CD4-positive, alpha-beta T cell treated with Interleukin-6 for 4 hours (primary cell): ENCODE measurements around the gene SHROOM3.

Experiments
- DNase-seq: peaks from one replicate; pipeline ENCODE4 v3.0.0-alpha.2; 2020; ENCODE audit warnings: mixed read lengths

Gene SHROOM3

DNA sequence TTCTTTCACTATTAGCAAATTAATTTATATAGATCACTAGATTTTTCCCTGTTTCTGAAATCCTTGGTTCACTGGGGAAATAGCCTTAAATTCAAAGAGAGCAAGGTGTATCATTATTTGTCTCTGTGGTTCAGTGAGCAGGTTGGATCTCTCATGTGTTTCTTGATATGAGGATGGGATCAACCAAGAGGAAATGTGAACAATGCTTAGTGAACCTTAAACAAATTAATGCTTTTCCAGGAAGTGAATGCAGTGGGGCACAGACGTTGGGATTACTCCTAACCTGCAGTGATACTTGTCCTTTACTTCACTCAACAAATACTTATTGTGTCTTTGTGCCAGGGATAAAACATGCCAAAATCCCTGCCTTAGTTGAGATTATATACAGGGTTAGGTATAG lies 193.2 kb downstream of the SHROOM3 start:
- no peak for DNase-seq

DNA sequence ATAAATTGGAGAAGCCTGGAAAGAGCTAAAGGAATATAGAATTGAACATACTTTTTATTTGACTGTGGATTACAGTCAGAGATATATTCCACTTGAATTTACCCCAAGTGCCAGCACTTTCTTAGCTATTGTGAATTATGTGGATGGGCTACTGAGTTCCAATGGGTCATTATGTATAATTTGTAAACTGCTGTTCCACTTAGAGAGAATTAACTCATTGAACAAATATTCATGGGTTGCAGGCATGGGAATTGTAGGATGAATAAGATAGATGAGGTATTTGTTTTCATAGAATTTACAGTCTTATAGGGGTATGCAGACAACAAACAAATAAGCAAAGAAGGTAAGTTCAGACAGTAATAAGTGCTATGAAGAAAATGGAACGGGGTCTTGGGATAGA lies 195.7 kb downstream of the SHROOM3 start:
- DNase-seq = no peak

DNA sequence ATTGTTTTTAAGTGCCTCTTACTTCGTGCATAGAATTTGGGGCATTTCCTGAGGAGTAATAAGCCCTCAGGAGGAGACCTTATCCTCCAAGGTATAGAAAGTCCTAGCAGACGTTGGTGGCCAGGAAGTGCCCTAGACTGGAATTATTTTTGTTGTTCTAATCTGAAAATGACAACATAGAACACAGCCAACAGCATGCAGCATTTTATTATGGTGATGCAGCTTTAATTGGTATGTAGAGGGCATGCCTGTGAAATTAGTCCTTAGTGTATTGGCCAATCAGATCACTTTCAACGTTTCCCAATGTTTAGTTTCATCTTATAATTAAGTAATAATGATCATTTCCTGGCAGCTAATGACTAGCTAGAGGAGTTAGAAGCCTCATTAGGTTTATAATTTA lies 199.2 kb downstream of the SHROOM3 start:
- DNase-seq = no peak

DNA sequence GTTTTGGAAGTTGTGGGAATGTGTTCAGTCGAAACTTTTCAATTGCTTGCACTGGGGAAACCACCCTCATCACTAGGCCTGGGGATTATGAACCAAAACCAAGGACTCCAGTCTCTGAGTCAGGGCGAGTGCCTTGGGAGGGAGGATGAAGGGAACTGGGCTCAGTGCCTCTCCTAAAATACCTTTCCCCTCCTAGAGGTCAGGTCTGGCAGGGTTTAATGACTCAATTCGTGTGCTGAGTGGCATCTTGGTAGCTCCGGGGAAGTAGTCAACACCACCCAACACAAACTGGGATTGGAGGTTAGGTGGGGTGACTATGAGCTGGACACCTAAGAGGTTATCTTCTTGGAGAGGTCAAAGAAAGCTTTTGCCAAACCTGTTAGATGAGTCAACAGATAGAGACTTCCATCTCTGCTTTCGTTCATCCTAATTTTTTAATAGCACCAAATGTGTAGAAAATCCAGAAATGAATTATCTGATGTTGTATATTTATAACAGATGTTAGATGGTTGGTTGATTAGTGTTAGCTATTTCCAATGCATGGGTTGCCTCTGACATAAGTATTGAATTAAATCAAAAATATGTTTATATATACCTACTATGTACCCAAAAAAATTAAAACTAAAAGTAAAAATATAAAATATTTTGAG lies 202.8 kb downstream of the SHROOM3 start:
- no peak for DNase-seq

DNA sequence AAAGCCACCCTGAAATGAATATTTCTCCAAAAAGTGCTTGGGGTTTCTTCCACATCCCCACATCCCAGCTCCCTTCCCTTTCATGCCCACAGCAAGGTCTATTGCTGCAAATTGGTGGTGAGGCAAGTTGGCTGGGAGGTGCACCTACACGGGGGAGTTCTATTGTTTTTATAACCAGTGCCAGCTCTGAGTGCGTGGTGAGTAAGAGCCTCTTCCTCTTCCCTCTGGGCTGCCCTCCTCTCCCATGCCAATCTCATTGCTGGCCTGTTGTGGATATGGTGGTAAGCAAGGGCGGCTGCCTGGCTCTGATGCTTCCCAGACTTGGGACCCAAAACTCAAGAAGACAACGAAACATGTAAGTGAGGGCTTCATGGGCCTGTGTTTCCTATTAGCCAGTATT lies 204.3 kb downstream of the SHROOM3 start:
- no peak for DNase-seq

DNA sequence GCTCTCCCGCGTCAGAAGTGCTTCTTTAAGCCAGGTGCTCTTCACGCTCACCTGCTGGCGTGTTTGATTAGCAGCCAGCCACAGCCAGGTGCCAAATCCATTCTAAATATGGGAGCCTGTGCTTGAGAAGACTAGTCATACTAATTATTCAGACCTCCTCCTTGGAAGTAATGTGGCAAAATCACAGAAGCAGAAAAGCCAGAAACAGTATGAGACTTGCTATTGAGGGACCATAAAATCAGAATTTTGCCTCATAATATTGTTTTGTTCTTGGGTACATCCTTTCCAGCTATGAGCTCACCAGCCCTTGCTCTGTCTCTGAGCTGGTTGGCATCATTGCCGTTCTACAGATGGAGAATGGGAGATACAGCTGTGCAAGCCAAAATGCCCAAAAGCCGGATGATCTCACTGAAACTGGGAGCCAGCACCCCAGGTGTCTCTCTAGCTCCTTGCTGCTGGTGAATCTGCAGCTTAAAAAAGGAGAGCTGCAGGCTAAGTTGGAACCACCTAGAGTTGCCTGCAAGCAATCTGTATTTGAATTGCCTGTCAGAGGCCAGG lies 205.4 kb downstream of the SHROOM3 start:
- no peak for DNase-seq

DNA sequence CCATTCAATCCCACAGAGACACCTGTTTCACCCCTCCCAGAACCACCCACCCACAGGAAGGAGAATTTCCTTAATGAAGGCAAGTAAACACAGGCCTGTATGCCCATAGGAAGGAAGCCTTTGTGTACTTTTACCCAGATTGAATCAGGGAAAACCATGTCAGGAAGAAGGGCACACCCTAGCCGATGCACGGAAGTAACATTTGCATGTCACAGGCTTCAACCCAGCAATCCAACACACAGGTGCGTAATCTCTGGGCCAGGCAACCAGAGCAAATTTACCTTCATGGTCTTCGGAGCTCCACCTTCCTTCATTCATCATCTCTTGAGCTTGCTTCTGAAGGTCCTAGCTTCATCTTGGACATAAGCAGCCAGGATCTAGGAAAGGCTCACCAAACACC lies 206.3 kb downstream of the SHROOM3 start:
- DNase-seq = no peak

DNA sequence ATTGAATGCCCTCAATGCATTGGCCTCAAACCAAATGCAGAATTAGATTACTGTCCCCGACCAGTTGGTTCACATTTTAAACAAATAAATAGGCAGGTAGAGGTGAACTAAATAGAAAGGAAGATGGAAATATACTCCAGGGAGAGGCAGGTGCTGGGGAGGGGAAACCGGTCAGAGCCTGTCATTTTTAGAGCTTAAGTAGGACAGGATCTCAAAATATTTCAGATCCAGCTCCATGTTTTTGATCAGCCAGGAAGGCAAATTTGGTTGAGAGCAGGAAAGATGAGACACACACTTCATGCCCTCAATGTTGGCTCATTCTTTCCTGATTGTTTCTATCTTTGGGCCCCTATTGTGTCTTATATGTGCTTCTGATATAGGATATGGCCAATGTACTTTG lies 206.7 kb downstream of the SHROOM3 start:
- DNase-seq = no peak

DNA sequence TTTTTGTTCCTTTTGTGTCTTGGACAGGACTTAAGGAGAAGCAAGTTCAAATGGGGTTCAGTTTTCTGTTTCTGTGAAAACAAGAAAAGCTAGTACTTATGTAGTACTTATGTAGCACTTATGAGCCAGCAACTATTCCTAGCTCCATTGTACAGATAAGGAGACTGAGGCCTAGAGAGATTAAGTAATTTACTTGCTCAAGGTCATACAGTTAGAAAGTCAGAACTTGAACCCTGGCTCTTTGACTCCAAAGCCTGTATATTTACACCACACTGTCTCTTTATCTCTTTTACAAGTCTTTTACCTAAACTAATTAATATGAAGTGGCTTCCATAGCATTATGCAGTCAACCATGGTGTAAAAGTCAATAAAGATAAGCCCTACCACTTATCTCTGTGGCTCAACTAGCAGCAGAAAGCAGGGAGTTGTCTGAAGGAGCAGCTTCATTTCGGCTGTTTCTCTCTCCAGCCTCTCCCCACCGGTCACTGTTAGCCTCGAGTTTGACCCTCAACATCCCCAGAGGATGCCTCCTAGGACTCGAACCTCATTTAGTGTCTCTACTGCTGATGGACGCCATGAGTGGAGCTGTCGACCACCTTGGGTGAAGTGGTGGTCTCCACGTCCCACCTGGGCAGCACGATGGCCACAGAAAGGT lies 209.9 kb downstream of the SHROOM3 start:
- DNase-seq = no peak

DNA sequence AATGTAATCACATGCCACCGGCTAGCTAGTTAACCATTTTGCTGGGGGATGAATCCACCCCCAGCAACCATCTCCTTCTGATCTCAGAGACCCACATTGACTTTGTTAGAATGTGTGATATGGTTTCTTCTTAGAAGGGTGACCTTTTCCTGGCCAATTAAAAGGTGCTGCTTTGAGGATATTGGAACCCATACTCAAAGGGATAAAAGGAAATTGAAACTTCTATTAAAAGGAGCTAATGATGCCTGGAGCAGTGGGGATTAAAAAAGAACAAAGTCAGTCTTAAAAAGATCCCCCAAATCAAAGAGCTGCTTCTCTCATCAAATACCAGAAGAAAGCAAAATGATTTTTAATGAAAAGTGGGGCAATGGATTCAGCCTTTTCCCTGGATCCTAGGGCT lies 214.1 kb downstream of the SHROOM3 start:
- DNase-seq = no peak

DNA sequence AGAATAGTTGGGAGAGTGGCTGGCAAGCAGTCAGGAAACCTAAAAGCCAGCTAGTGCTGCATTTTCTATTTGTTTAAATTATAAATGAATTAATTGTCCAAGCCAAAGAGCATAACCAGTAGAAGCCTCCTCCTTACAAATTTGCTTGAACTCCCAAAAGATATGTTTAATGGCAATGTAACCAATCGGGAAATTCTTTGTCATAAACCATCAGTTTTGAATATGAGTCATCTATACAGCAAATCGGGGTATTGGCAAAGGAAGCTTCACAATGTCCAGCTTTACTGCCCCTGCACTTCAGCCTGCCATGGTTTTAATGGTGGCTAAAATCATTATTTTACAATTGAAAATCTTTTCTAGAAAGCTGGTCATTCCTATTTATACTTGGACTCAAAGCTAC lies 216.6 kb downstream of the SHROOM3 start:
- DNase-seq = no peak

DNA sequence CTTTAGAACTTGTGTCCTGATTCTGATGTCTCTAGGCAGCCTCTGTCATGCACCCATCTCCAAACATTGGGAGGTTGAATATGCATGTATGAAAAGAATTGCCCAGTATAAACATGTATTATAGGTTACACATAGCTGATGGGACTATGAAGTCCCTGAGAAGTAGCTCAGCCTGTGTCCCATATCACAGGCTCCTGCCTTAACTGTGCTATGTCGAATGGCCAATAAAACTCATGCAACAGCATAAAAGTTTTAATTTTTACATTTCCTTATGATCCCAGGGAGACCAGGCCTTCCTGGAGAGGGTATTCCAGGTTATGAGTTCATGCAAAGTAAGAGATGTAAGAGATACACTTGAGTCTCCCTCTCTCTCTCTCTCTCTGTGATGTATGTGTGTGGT lies 217.4 kb downstream of the SHROOM3 start:
- no peak for DNase-seq

DNA sequence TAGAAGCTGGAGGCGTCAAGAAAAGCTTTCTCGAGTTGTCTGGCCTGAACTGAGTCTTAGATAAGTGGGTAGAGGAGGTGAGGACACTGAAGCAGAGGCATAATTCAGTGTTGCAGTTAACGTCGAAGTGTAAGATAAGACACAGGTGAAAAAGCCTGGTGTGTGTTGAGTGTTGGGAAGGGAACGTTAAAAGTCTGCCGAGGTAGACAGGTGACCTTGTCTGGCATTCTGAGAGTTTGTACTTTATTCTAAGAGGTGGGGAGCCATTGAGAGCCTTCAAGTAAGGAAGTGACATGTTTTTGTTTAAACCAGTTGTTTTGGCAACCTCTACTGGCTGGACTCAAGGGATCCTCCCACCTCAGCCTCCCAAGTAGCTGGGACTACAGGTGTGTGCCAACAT lies 219.1 kb downstream of the SHROOM3 start:
- DNase-seq = no peak

DNA sequence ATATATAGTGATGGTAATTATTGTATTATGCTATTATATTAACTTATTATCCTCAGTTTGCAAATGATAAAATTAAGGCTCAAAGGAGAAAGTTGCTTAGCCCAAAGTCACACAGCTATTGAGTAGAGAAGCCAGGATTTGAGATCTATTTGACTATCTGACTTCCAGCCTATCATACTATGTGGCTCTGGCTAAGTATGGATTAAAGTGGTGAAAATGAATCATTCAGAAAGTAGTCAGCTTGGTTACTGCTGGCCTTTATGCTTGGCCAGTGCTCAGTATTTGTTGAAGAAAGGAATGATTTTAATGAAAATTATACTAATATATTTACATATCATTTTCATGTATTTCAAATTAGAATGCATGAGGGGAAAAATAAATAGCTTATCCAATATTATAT lies 219.8 kb downstream of the SHROOM3 start:
- no peak for DNase-seq

DNA sequence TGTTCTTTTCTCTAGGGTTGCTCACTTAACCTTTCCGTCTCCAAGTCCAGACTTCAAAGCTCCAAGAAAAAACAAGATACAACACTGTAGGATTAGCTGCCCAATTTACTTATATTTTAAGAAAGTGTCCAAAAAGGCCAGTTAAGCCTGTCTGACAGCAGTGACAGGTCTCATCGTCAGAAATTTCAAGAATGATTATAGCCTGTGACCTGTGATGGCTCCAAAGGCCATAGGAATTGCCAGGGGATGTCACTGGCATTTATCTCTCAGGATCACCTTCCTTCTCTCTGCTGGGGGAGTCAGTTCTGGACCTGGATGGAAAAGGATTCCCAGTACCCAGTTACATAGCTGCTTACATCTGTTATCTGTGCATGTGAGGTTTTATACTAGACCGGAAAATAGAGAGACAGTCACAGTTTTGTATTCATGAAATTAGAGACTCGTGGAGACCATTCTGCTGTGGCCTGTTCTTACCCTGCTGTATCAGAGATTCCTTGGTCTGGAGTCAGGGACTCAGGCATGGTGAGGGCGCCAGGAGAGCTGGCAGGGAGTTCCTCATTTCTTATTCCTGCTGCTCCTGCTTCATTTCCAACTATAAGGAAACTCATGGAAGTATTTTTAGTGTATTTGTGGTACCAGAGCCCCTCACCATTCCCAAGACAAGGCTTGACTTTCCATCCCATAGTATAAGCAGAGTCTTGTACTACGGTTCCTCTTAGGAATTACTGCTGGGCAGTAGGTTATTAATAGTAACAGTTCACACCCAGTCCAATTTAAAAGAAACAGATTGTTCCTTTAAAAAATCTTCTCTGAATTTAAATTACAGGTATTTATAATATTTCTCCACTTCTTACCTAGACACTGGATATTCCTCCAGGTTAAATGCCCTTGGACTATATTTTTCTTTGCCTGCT lies 220.8 kb downstream of the SHROOM3 start:
- DNase-seq = no peak

DNA sequence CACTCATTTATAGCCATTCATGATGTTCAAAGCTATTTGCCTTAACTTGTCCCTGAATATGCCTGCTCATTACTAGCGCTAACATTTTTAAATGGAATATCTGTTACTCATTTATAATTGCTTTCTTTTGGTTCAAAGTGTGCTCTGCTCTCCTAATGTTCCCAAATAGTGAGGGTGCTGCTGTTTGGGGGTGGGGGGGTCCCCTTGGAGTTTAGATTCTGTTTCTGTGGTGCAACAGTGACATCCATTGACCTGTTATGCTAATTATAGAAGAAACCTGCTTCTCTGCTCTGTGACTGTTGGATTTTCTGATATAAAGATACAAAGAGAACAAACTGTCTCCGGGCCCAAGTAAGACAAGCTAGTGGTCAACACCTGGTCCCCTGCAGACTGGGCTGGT lies 222.4 kb downstream of the SHROOM3 start:
- no peak for DNase-seq

DNA sequence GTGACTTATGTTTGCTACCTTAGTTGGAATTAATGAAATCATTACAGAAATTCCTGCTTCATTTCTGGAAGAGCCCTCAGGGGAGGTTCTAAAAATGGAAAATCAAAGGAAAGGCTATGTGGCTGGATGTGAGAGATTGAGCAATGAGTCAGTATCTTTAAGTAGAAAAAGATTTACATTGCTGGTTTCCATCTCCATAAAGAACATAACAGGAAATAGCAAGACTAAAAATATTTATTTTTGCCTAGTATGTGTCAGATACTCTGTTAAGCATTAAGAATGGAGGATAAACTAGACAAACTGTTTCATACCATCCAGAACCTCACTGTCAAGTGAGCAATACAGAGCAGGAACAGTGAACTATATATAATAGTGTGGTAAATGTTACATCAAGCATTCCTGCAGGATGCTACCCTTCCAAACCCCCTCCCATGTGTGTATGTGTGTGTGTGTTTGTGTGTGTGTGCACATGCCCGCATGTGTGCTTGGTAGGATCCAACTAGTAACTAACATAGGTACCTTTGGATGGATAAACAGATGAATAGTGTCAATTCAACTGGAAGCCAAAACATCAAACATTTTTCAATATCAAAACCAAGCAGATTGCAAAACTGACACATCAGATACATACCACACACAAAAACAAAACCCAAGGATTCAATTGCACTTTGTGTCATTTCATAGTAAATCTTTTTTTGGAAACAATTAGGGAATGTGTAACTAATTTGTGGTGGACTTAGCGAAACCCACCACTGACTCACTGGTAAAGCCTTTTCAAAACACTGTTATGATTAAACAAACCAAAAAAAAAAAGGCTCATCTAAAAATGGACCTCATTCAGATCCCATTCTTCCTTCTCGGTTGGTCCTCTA lies 223.4 kb downstream of the SHROOM3 start:
- DNase-seq = no peak

DNA sequence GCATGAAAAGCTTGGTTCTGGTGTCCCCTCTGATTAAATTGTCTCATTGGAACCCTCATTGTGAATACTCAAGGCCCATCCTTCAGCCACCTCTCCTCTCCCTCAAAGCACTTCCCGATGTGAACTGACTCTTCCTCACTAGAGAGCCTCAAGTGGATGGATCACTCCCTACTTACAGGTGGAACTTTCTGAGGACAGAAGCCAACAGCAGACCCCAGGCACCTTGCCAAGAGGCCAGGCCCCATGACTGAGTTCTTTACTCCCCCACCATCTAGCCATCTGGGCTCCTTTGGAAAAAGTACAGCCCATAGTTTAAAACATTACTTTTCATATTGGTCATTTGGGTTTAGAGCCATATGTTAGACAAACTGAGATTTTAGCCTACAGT lies 224.1 kb downstream of the SHROOM3 start:
- DNase-seq = no peak

DNA sequence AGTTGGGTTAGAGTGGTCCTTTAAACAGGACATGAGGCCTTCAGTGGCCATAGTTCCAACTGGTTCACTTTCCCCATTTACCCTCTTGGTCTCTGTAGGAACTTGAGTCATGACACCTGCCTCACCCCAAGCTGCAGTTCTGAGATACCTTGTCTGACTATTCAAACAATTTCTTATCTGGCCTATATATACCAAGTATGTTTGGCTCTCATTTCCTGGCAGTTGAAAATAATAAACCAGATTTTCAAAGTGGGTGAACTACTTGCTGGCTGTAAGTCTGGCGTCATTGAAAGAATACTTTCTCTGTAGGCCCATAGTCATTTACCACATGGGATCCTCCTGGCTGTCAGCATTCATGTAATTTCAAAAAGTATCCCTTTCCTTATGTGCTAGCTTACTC lies 228.8 kb downstream of the SHROOM3 start:
- DNase-seq = no peak

DNA sequence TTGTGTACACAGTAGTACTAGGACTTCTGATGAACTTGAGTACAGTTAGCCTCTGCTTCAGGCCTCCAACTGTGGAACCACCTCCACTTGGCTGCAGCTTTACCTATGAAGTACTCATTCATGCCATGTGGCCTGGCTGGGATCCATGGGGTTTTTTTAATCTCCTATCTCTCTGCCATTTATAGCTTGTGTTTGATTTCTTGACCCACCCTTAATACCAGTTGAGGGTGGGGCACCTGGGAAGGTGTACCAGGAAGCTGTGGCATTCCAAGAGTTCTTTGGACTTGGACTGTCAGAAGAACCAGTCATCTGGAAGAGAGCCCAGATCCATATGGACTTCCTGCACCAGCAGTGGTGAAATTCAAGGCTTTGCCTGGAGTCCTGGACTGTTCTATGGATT lies 230.1 kb downstream of the SHROOM3 start:
- DNase-seq = no peak

DNA sequence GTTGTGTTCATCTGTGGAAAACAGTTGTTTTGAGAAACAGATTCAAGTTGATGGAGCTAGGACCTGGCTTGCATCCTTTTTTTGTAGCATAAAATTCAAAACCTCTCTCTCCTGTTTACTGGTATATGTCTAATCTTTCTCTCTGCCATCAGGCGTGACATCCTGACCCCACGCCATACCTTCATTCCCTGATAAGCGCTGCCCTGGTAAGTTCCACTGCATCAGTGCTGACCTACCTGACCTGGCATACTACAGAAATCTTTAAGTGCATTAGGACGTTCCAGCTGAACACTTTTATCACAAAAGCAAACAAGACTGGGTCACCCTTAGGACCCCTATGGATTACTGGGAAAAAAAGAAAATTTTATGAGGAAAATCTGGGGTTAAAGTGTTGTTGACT lies 230.7 kb downstream of the SHROOM3 start:
- no peak for DNase-seq

DNA sequence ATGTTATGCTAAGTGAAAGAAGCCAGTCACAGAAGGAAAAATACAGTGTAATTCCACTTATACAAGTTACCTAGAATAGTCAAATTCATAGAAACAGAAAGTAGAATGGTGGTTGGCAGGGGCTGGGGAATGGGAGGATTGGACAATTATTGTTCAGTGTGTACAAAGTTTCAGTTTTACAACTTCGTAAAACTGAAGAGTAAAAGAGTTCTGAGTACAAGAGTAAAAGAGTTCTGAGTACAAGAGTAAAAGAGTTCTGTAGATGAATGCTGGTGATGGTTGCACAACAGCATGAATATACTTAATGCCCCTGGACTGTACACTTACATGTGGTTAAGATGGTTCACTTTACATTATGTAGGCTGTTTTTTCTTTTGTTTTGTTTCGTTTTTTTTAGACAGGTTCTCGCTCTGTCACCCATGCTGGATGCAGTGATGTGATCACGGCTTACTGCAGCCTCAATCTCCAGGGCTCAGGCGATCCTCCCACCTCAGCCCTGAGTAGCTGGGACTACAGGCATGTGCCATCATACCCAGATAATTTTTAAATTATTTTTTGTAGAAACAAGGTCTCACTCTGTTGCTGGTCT lies 232.0 kb downstream of the SHROOM3 start:
- DNase-seq = no peak
